Smooth muscle cell (in vitro differentiated cells): ENCODE results near the gene NPAS1. TPM values are rescaled to one million over a fixed set of nuclear protein-coding genes. Genes with fewer than 3 reads are reported as not detected.
A peak's percentile ranks its signal among the peaks of the same experiment; 100 is the strongest.

Source experiments
- DNase-seq: peaks from one replicate; lab custom pipeline; 2025; ENCODE audit not compliant: unreplicated experiment; lab: John Stamatoyannopoulos, UW
- H2AFZ ChIP-seq: fragments of 200-600 bp; sonication (generic); 2 replicates; pipeline ENCODE4 v1.6.0; 2016; ENCODE audit warnings: antibody characterized with exemption, low read depth, mild to moderate bottlenecking
- H3F3A ChIP-seq: fragments of 200-600 bp; sonication (generic); 2 replicates; pipeline ENCODE4 v1.6.0; 2017; ENCODE audit warnings: antibody characterized with exemption, low read depth
- H3K27ac ChIP-seq: fragments of 200-600 bp; sonication (generic); 2 replicates; pipeline ENCODE4 v1.5.1; 2016; ENCODE audit warnings: low read depth, mild to moderate bottlenecking
- H3K27me3 ChIP-seq: fragments of 200-600 bp; sonication (generic); 2 replicates; pipeline ENCODE4 v1.6.1; 2016; ENCODE audit warnings: low read depth, mild to moderate bottlenecking
- H3K36me3 ChIP-seq: fragments of 200-600 bp; sonication (generic); 2 replicates; pipeline ENCODE4 v1.5.1; 2016; ENCODE audit warnings: low read depth
- H3K4me1 ChIP-seq: fragments of 200-600 bp; sonication (generic); 2 replicates; pipeline ENCODE4 v1.5.1; 2016; ENCODE audit warnings: low read depth
- H3K4me2 ChIP-seq: fragments of 200-600 bp; sonication (generic); 2 replicates; pipeline ENCODE4 v1.6.0; 2016; ENCODE audit warnings: mild to moderate bottlenecking
- H3K4me3 ChIP-seq: fragments of 200-600 bp; sonication (generic); 2 replicates; pipeline ENCODE4 v1.5.1; 2016; ENCODE audit warnings: mild to moderate bottlenecking
- H3K79me2 ChIP-seq: fragments of 200-600 bp; sonication (generic); 2 replicates; pipeline ENCODE4 v1.6.0; 2016; ENCODE audit warnings: low read depth, mild to moderate bottlenecking
- H3K9ac ChIP-seq: fragments of 200-600 bp; sonication (generic); 2 replicates; pipeline ENCODE4 v1.6.0; 2016; ENCODE audit warnings: low read depth
- H3K9me3 ChIP-seq: fragments of 200-600 bp; sonication (generic); replicated peaks from 2 replicates; pipeline ENCODE4 v1.5.1; 2016; ENCODE audit warnings: low read depth
- H4K20me1 ChIP-seq: fragments of 200-600 bp; sonication (generic); 2 replicates; pipeline ENCODE4 v1.6.0; 2016; ENCODE audit warnings: low read depth
- CTCF ChIP-seq: fragments of 200-600 bp; sonication (generic); IDR thresholded peaks from 2 replicates; pipeline ENCODE4 v1.5.1; 2017; ENCODE audit warnings: borderline replicate concordance, mild to moderate bottlenecking, antibody characterized with exemption; ENCODE audit not compliant: insufficient read depth, poor library complexity, severe bottlenecking
- WGBS: methylation state at CpG from one replicate; pipeline ENCODE4 v1.1.7; 2016; ENCODE audit warnings: low lambda C conversion rate; 5-methylcytosine and 5-hydroxymethylcytosine counted together
- polyA plus RNA-seq: library from polyadenylated mRNA; unstranded; fragments of >200 nt; fragmentation: Nextera tagmentation; extraction: Ambion mirVana; gene quantifications from 2 replicates; pipeline ENCODE4 v1.2.1, GENCODE V29; 2016
- total RNA-seq: library from RNA; depleted of rRNA; stranded (reverse); fragments of >200 nt; gene quantifications from 2 replicates; pipeline ENCODE4 v1.2.3, GENCODE V29; 2014

Gene NPAS1
- total and polyA plus RNA-seq, 2 experiments from 2014 or later, result 0.76 to 4.7 TPM

GRCh38 chr19:47035127-47036096 is 15.8 kb downstream of the NPAS1 start:
- H4K20me1 ChIP-seq, result no peaks in the 10 kb centered on the region
- H3K27ac ChIP-seq, result peak overlapping the region; percentile 18
- H3K79me2 ChIP-seq, result no peaks in the 10 kb centered on the region
- H3K9me3 ChIP-seq, result no peaks in the 10 kb centered on the region
- peak overlapping the region; percentile 60 for H3K4me3 ChIP-seq
- H3K4me1 ChIP-seq, result no peaks in the 10 kb centered on the region
- H3F3A ChIP-seq, result peaks cover 4% of the 10 kb centered on the region
- peak; percentile 91 for TF ChIP-seq CTCF
- H2AFZ ChIP-seq, result peak overlapping the region; percentile 91
- peak overlapping the region; percentile 88 for H3K4me2 ChIP-seq
- H3K9ac ChIP-seq, result peak overlapping the region; percentile 1
- 15% methylated on average over 32 of the region's 35 CpGs for WGBS
- DNase-seq, result peak; percentile 86
- H3K27me3 ChIP-seq, result no peaks in the 10 kb centered on the region
- H3K36me3 ChIP-seq, result no peaks in the 10 kb centered on the region

- peak overlapping the region; percentile 1 for H3K9ac ChIP-seq
- DNase-seq, result no peak
- H4K20me1 ChIP-seq, result no peaks in the 10 kb centered on the region
- H3K9me3 ChIP-seq, result no peaks in the 10 kb centered on the region
- no peak for TF ChIP-seq CTCF
- no peaks in the 10 kb centered on the region for H3K27me3 ChIP-seq
- peak overlapping the region; percentile 88 for H3K4me2 ChIP-seq
- H3F3A ChIP-seq, result peaks cover 4% of the 10 kb centered on the region
- H3K27ac ChIP-seq, result no peak overlapping the region
- no peaks in the 10 kb centered on the region for H3K36me3 ChIP-seq
- H2AFZ ChIP-seq, result peak overlapping the region; percentile 91
- H3K4me1 ChIP-seq, result no peaks in the 10 kb centered on the region
- peak overlapping the region; percentile 60 for H3K4me3 ChIP-seq
- 46% methylated on average over 26 of the region's 26 CpGs for WGBS
- no peaks in the 10 kb centered on the region for H3K79me2 ChIP-seq
Measured at GRCh38 chr19:47036097-47036651, 16.5 kb downstream of the NPAS1 start.

GRCh38 chr19:47037766-47038165 is 18.1 kb downstream of the NPAS1 start:
- Histone ChIP-seq H2AFZ (no peak overlapping the region), H3F3A (peaks cover 4% of the 10 kb centered on the region), H3K4me3 (no peak overlapping the region), H3K36me3 (no peaks in the 10 kb centered on the region), H3K4me2 (no peak overlapping the region), H3K79me2 (no peaks in the 10 kb centered on the region), H3K4me1 (no peaks in the 10 kb centered on the region), H3K9me3 (no peaks in the 10 kb centered on the region), H3K27me3 (no peaks in the 10 kb centered on the region), H4K20me1 (no peaks in the 10 kb centered on the region), H3K9ac (no peak overlapping the region), H3K27ac (no peak overlapping the region)
- DNase-seq, result no peak
- whole genome bisulfite sequencing, result 86% methylated on average over 1 of the region's 1 CpG
- no peak for TF ChIP-seq CTCF
